H1 (cell line): ENCODE measurements around the gene XAGE3. TPM values are rescaled to one million over a fixed set of nuclear protein-coding genes. Genes with fewer than 3 reads are reported as not detected.

Experiments
- CTCF ChIA-PET: fragments of 300-600 bp; sonication (Branson Sonifier 250); formaldehyde crosslinking; loops from one replicate; lab custom pipeline; 2021; ENCODE audit not compliant: partially characterized antibody; lab: Charles Lee
- POLR2A ChIA-PET: fragments of 300-600 bp; sonication (Branson Sonifier 250); formaldehyde crosslinking; loops from one replicate; lab custom pipeline; 2021; ENCODE audit warnings: inconsistent platforms; ENCODE audit not compliant: partially characterized antibody; lab: Charles Lee
- DNase-seq, 2 experiments: peaks; one replicate each; pipeline versions ENCODE4 v3.0.0 to v3.0.0-alpha.2; 2010 to 2022; ENCODE audit warnings: low spot score in 2 of 2, low read depth in 1 of 2, mixed read lengths in 1 of 2
- FAIRE-seq: peaks from 2 replicates; lab custom pipeline; 2011; peaks lifted over from hg19 to GRCh38; lab: Jason Lieb, UNC
- H2AFZ ChIP-seq: 2 replicates; pipeline ENCODE4 v1.8.1; 2012; ENCODE audit warnings: low read length, inconsistent platforms
- H2AK5ac ChIP-seq: 2 replicates; pipeline ENCODE4 v1.6.1; 2013; ENCODE audit warnings: low read depth, low read length
- H2BK120ac ChIP-seq: replicated peaks from 2 replicates; pipeline ENCODE3; 2013; ENCODE audit warnings: low read depth, low read length, inconsistent platforms
- H2BK12ac ChIP-seq: 2 replicates; pipeline ENCODE4 v1.6.1; 2013; ENCODE audit warnings: low read depth, low read length
- H2BK15ac ChIP-seq: 2 replicates; pipeline ENCODE4 v1.6.1; 2013; ENCODE audit warnings: low read length
- H2BK20ac ChIP-seq: 2 replicates; pipeline ENCODE4 v1.6.1; 2013; ENCODE audit warnings: low read length
- H2BK5ac ChIP-seq: 2 replicates; pipeline ENCODE4 v1.6.1; 2013; ENCODE audit warnings: low read depth, low read length
- H3K14ac ChIP-seq: 2 replicates; pipeline ENCODE4 v1.6.1; 2013; ENCODE audit warnings: inconsistent platforms; ENCODE audit not compliant: insufficient read length
- H3K18ac ChIP-seq: 2 replicates; pipeline ENCODE4 v1.6.1; 2013; ENCODE audit warnings: low read length; ENCODE audit errors: extremely low read depth
- H3K23ac ChIP-seq: 2 replicates; pipeline ENCODE4 v1.6.1; 2013; ENCODE audit warnings: inconsistent platforms; ENCODE audit not compliant: insufficient read length
- H3K23me2 ChIP-seq: 2 replicates; pipeline ENCODE4 v1.6.1; 2013; ENCODE audit warnings: low read depth, low read length
- H3K27ac ChIP-seq: 2 replicates; pipeline ENCODE4 v1.6.1; 2011; ENCODE audit warnings: low read depth, low read length, inconsistent platforms
- H3K27me3 ChIP-seq, 4 experiments: replicated peaks in 1 of 4; 1 replicate in 1 of 4; 2 replicates in 3 of 4; pipeline versions ENCODE4 v1.6.1 to v1.8.1; 2011 to 2013; ENCODE audit warnings: low read length in 3 of 4, mild to moderate bottlenecking in 3 of 4, inconsistent platforms in 2 of 4, mixed read lengths in 2 of 4, moderate library complexity in 1 of 4; ENCODE audit not compliant: control insufficient read depth in 3 of 4, insufficient read depth in 3 of 4; ENCODE audit errors: extremely low read depth in 1 of 4
- H3K36me3 ChIP-seq, 4 experiments: 2 replicates each; pipeline versions ENCODE4 v1.6.1 to v1.8.1; 2011 to 2013; ENCODE audit warnings: mild to moderate bottlenecking in 4 of 4, low read length in 3 of 4, moderate library complexity in 2 of 4, control low read depth in 1 of 4, inconsistent platforms in 1 of 4; ENCODE audit not compliant: insufficient read depth in 4 of 4, control insufficient read depth in 2 of 4
- H3K4ac ChIP-seq: replicated peaks from 2 replicates; pipeline ENCODE3; 2013; ENCODE audit warnings: low read length, low read depth, mixed read lengths, inconsistent platforms; ENCODE audit not compliant: insufficient read length
- H3K4me1 ChIP-seq, 4 experiments: replicated peaks in 1 of 4; 1 replicate in 1 of 4; 2 replicates in 3 of 4; pipeline versions ENCODE4 v1.6.1 to v1.8.1; 2011 to 2013; ENCODE audit warnings: low read length in 3 of 4, inconsistent platforms in 2 of 4, mixed read lengths in 1 of 4; ENCODE audit not compliant: insufficient read depth in 4 of 4, control insufficient read depth in 3 of 4
- H3K4me2 ChIP-seq, 2 experiments: 2 replicates each; pipeline versions ENCODE4 v1.6.1 to v1.8.1; 2011 to 2013; ENCODE audit warnings: low read depth in 2 of 2, low read length in 2 of 2, control low read depth in 1 of 2, inconsistent platforms in 1 of 2, mild to moderate bottlenecking in 1 of 2; ENCODE audit not compliant: insufficient read depth in 1 of 2
- H3K4me3 ChIP-seq, 4 experiments: fragments of 200-600, 300-600 bp in 1 of 4; sonication (generic), shearing (Covaris generic), sonication (Bioruptor Twin) in 1 of 4; 2 replicates each; pipeline versions ENCODE4 v1.5.1 to v1.8.1; 2011 to 2016; ENCODE audit warnings: low read length in 4 of 4, low read depth in 3 of 4, control low read depth in 2 of 4, inconsistent platforms in 2 of 4, mild to moderate bottlenecking in 2 of 4, mixed read lengths in 1 of 4, moderate library complexity in 1 of 4; ENCODE audit not compliant: insufficient read depth in 2 of 4; ENCODE audit errors: extremely low read depth in 1 of 4
- H3K56ac ChIP-seq: replicated peaks from 2 replicates; pipeline ENCODE3; 2013; ENCODE audit warnings: low read depth, mild to moderate bottlenecking, mixed read lengths, low read length, inconsistent platforms; ENCODE audit not compliant: insufficient read length
- H3K79me1 ChIP-seq: 2 replicates; pipeline ENCODE4 v1.6.1; 2013; ENCODE audit warnings: low read depth, low read length, control low read depth
- H3K79me2 ChIP-seq, 2 experiments: 2 replicates each; pipeline versions ENCODE4 v1.6.1 to v1.8.1; 2012 to 2013; ENCODE audit warnings: low read length in 2 of 2, mild to moderate bottlenecking in 2 of 2, inconsistent platforms in 1 of 2; ENCODE audit not compliant: insufficient read depth in 2 of 2, control insufficient read depth in 1 of 2
- H3K9ac ChIP-seq, 4 experiments: replicated peaks in 1 of 4; 1 replicate in 1 of 4; 2 replicates in 3 of 4; pipeline versions ENCODE4 v1.6.1 to v1.8.1; 2011 to 2013; ENCODE audit warnings: low read depth in 3 of 4, low read length in 3 of 4, control low read depth in 2 of 4, mild to moderate bottlenecking in 2 of 4, moderate library complexity in 2 of 4, inconsistent platforms in 1 of 4; ENCODE audit errors: extremely low read depth in 1 of 4
- H3K9me3 ChIP-seq, 2 experiments: 2 replicates each; pipeline versions ENCODE4 v1.6.1 to v1.8.1; 2012 to 2013; ENCODE audit warnings: mild to moderate bottlenecking in 2 of 2, moderate library complexity in 2 of 2, control low read depth in 1 of 2, inconsistent platforms in 1 of 2, low read depth in 1 of 2, low read length in 1 of 2, mixed read lengths in 1 of 2; ENCODE audit not compliant: insufficient read depth in 2 of 2
- H4K20me1 ChIP-seq, 2 experiments: replicated peaks in 1 of 2; 2 replicates each; pipeline versions ENCODE3 to v1.8.1; 2011 to 2013; ENCODE audit warnings: inconsistent platforms in 2 of 2, low read length in 2 of 2, mild to moderate bottlenecking in 1 of 2; ENCODE audit not compliant: insufficient read depth in 2 of 2, control insufficient read depth in 1 of 2
- H4K5ac ChIP-seq: 2 replicates; pipeline ENCODE4 v1.6.1; 2013; ENCODE audit warnings: low read length, low read depth, mixed read lengths, inconsistent platforms; ENCODE audit not compliant: insufficient read length
- H4K8ac ChIP-seq: 2 replicates; pipeline ENCODE4 v1.8.0; 2013; ENCODE audit warnings: mild to moderate bottlenecking, moderate library complexity, low read length, inconsistent platforms; ENCODE audit not compliant: insufficient read depth; ENCODE audit errors: extremely low read depth
- H4K91ac ChIP-seq: replicated peaks from 2 replicates; pipeline ENCODE3; 2013; ENCODE audit warnings: low read length, mixed read lengths, inconsistent platforms; ENCODE audit not compliant: insufficient read length
- BCL11A ChIP-seq, 2 experiments: IDR thresholded peaks; one replicate each; pipeline ENCODE4 v1.6.1; 2011; ENCODE audit warnings: low read depth in 2 of 2, low read length in 2 of 2, mild to moderate bottlenecking in 2 of 2
- CHD1 ChIP-seq: IDR thresholded peaks from 2 replicates; pipeline ENCODE4 v1.6.1; 2012; ENCODE audit warnings: low read depth, low read length, improper control_type of control experiment
- CREB1 ChIP-seq: IDR thresholded peaks from 2 replicates; pipeline ENCODE4 v1.6.1; 2012; ENCODE audit warnings: inconsistent platforms
- EGR1 ChIP-seq: IDR thresholded peaks from 2 replicates; pipeline ENCODE4 v1.6.1; 2011; ENCODE audit warnings: low read depth, low read length, borderline replicate concordance
- GABPA ChIP-seq: IDR thresholded peaks from 2 replicates; pipeline ENCODE4 v1.6.1; 2011; ENCODE audit warnings: mild to moderate bottlenecking, low read length, moderate library complexity, borderline replicate concordance; ENCODE audit not compliant: insufficient read depth
- MAFK ChIP-seq: IDR thresholded peaks from 2 replicates; pipeline ENCODE4 v1.6.1; 2012; ENCODE audit warnings: low read depth, mild to moderate bottlenecking, improper control_type of control experiment, low read length
- PHF8 ChIP-seq: fragments of 200-600 bp; sonication (generic); conservative IDR thresholded peaks from 2 replicates; pipeline ENCODE4 v1.7.1; 2012; ENCODE audit warnings: low read depth, mild to moderate bottlenecking, inconsistent platforms, low read length, moderate library complexity
- SIN3A ChIP-seq, 2 experiments: IDR thresholded peaks in 1 of 2; conservative IDR thresholded peaks in 1 of 2; 2 replicates each; pipeline ENCODE4 v1.6.1; 2011 to 2012; ENCODE audit warnings: low read length in 2 of 2, improper control_type of control experiment in 1 of 2, low read depth in 1 of 2, mild to moderate bottlenecking in 1 of 2
- SIRT6 ChIP-seq: IDR thresholded peaks from one replicate; pipeline ENCODE4 v1.7.1; 2012; ENCODE audit warnings: low read length, inconsistent platforms
- SP4 ChIP-seq: IDR thresholded peaks from 2 replicates; pipeline ENCODE4 v1.6.1; 2012; ENCODE audit warnings: low read length, inconsistent platforms
- SRF ChIP-seq: IDR thresholded peaks from 2 replicates; pipeline ENCODE4 v1.6.1; 2011; ENCODE audit warnings: mild to moderate bottlenecking, low read depth, low read length, moderate library complexity
- WGBS, 2 experiments: shearing (Covaris generic) in 1 of 2; methylation state at CpG; one replicate each; pipeline versions ENCODE4 v1.1.6 to v1.1.7; 2013 to 2015; ENCODE audit warnings: low lambda C conversion rate in 2 of 2, mixed read lengths in 2 of 2, inconsistent platforms in 1 of 2, low coverage in 1 of 2, missing lambda C conversion rate in 1 of 2; ENCODE audit not compliant: insufficient replicate concordance in 2 of 2, insufficient coverage in 1 of 2, insufficient read length in 1 of 2; ENCODE audit errors: extremely low coverage in 1 of 2, missing lambda C conversion rate in 1 of 2; 5-methylcytosine and 5-hydroxymethylcytosine counted together
- polyA plus RNA-seq, 7 experiments: library from polyadenylated mRNA; depleted of rRNA in 3 of 7; stranded (reverse) in 5 of 7; unstranded in 2 of 7; fragments of >200 nt in 5 of 7; fragments of 200-250 nt in 2 of 7; gene quantifications; 1 replicate in 5 of 7; 2 replicates in 1 of 7; 4 replicates in 1 of 7; pipeline versions ENCODE4 v1.2.1 to v1.2.3, GENCODE V29; 2011 to 2013; ENCODE audit warnings: missing spikeins in 2 of 7, mixed read lengths in 2 of 7
- total RNA-seq: library from RNA; stranded (reverse); fragmentation: NEBNext Ultra II Directional; extraction: Animal tissue kit (Norgen Biotek cat#: 25700); gene quantifications from 2 replicates; pipeline ENCODE4 v1.2.1, GENCODE V29; 2021

Gene XAGE3
- total and polyA plus RNA-seq, 2 of the 8 experiments (the other 6 are each of a cell fraction or from before 2014, with no cell fraction given): not detected

DNA sequence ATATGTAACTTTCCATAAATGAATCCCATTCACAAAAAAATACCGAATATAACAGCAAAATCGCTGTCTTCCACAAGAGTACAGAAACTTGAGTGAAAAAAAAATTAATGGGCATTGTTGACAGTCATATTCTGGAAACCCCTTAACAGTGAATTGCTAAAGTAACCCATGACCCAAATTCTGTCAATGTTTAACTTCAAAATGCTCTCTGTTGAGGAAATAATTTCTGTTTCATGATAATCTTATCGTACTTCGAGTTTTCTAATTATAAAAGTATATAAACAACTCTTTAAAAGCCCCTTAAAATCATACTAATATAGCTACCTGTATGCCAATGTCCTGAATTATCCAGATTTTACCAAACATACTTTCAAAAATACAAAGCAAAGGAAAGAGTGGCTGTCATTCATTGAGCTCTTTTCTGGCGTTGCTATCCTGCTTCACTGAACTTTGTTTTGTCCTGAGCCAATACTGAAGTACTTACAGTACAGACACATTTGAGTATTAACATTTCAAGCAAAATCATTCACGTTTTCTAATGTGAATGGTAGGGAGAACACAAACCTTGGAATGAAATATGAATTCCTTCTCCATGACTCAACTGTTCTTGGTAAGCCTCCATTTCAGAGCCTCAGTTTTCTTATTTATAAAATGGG, 2.4 kb downstream of the XAGE3 start:
- H2AK5ac ChIP-seq: no peak overlapping the region
- 66% methylated on average over 6 of the region's 6 CpGs; no CpG with 5 or more reads in 1 of the 2 experiments for WGBS, 2 experiments
- H3K27me3 ChIP-seq: no peaks in the 10 kb centered on the region
- no peak overlapping the region for H2BK12ac ChIP-seq
- no peak overlapping the region for H4K91ac ChIP-seq
- ChIA-PET CTCF (no interaction called here), POLR2A (no interaction called here)
- H3K23me2 ChIP-seq: no peaks in the 10 kb centered on the region
- H4K20me1 ChIP-seq: no peaks in the 10 kb centered on the region
- no peak overlapping the region for H3K56ac ChIP-seq
- H3K4me2 ChIP-seq: no peak overlapping the region
- H2BK120ac ChIP-seq: no peak overlapping the region
- H4K8ac ChIP-seq: no peak overlapping the region
- H2BK5ac ChIP-seq: no peak overlapping the region
- H3K4me3 ChIP-seq: no peak overlapping the region
- no peak for TF ChIP-seq SIRT6
- TF ChIP-seq GABPA: no peak
- no peak for TF ChIP-seq SRF
- TF ChIP-seq SP4: no peak
- no peak for TF ChIP-seq EGR1
- TF ChIP-seq CREB1: no peak
- no peak for TF ChIP-seq MAFK
- TF ChIP-seq CHD1: no peak
- TF ChIP-seq PHF8: no peak
- no peak for TF ChIP-seq BCL11A (IDR thresholded peaks at IDR 0.05; ENCODE audit: low read depth in 2 of 2, low read length in 2 of 2)
- TF ChIP-seq SIN3A (conservative IDR thresholded peaks at IDR 0.05 in 1 of 2, IDR thresholded peaks at IDR 0.05 in 1 of 2; ENCODE audit: low read depth in 1 of 2, low read length in 2 of 2): no peak
- no peak overlapping the region for H3K23ac ChIP-seq
- no peak overlapping the region for H3K14ac ChIP-seq
- no peak overlapping the region for H3K4ac ChIP-seq
- no peak for DNase-seq
- H2AFZ ChIP-seq: no peak overlapping the region
- FAIRE-seq: no peak
- H3K4me1 ChIP-seq: no peaks in the 10 kb centered on the region
- H2BK20ac ChIP-seq: no peak overlapping the region
- no peak overlapping the region for H2BK15ac ChIP-seq
- no peak overlapping the region for H3K9ac ChIP-seq
- peaks cover 3 to 7% of the 10 kb centered on the region in 2 experiments; a peak in 2 of 4 replicates for H3K9me3 ChIP-seq
- H3K18ac ChIP-seq: no peak overlapping the region
- H4K5ac ChIP-seq: no peak overlapping the region
- H3K36me3 ChIP-seq: no peaks in the 10 kb centered on the region
- no peaks in the 10 kb centered on the region for H3K79me2 ChIP-seq
- no peak overlapping the region for H3K27ac ChIP-seq
- no peaks in the 10 kb centered on the region for H3K79me1 ChIP-seq
